Smooth muscle cell (in vitro differentiated cells): ENCODE measurements around the gene ADRB1. TPM values are rescaled to one million over a fixed set of nuclear protein-coding genes. Genes with fewer than 3 reads are reported as not detected.

Experiments
- DNase-seq: peaks from one replicate; lab custom pipeline; 2025; ENCODE audit not compliant: unreplicated experiment; lab: John Stamatoyannopoulos, UW
- H2AFZ ChIP-seq: fragments of 200-600 bp; sonication (generic); 2 replicates; pipeline ENCODE4 v1.6.0; 2016; ENCODE audit warnings: antibody characterized with exemption, low read depth, mild to moderate bottlenecking
- H3F3A ChIP-seq: fragments of 200-600 bp; sonication (generic); 2 replicates; pipeline ENCODE4 v1.6.0; 2017; ENCODE audit warnings: antibody characterized with exemption, low read depth
- H3K27ac ChIP-seq: fragments of 200-600 bp; sonication (generic); 2 replicates; pipeline ENCODE4 v1.5.1; 2016; ENCODE audit warnings: low read depth, mild to moderate bottlenecking
- H3K27me3 ChIP-seq: fragments of 200-600 bp; sonication (generic); 2 replicates; pipeline ENCODE4 v1.6.1; 2016; ENCODE audit warnings: low read depth, mild to moderate bottlenecking
- H3K36me3 ChIP-seq: fragments of 200-600 bp; sonication (generic); 2 replicates; pipeline ENCODE4 v1.5.1; 2016; ENCODE audit warnings: low read depth
- H3K4me1 ChIP-seq: fragments of 200-600 bp; sonication (generic); 2 replicates; pipeline ENCODE4 v1.5.1; 2016; ENCODE audit warnings: low read depth
- H3K4me2 ChIP-seq: fragments of 200-600 bp; sonication (generic); 2 replicates; pipeline ENCODE4 v1.6.0; 2016; ENCODE audit warnings: mild to moderate bottlenecking
- H3K4me3 ChIP-seq: fragments of 200-600 bp; sonication (generic); 2 replicates; pipeline ENCODE4 v1.5.1; 2016; ENCODE audit warnings: mild to moderate bottlenecking
- H3K79me2 ChIP-seq: fragments of 200-600 bp; sonication (generic); 2 replicates; pipeline ENCODE4 v1.6.0; 2016; ENCODE audit warnings: low read depth, mild to moderate bottlenecking
- H3K9ac ChIP-seq: fragments of 200-600 bp; sonication (generic); 2 replicates; pipeline ENCODE4 v1.6.0; 2016; ENCODE audit warnings: low read depth
- H3K9me3 ChIP-seq: fragments of 200-600 bp; sonication (generic); replicated peaks from 2 replicates; pipeline ENCODE4 v1.5.1; 2016; ENCODE audit warnings: low read depth
- H4K20me1 ChIP-seq: fragments of 200-600 bp; sonication (generic); 2 replicates; pipeline ENCODE4 v1.6.0; 2016; ENCODE audit warnings: low read depth
- CTCF ChIP-seq: fragments of 200-600 bp; sonication (generic); IDR thresholded peaks from 2 replicates; pipeline ENCODE4 v1.5.1; 2017; ENCODE audit warnings: borderline replicate concordance, mild to moderate bottlenecking, antibody characterized with exemption; ENCODE audit not compliant: insufficient read depth, poor library complexity, severe bottlenecking
- WGBS: methylation state at CpG from one replicate; pipeline ENCODE4 v1.1.7; 2016; ENCODE audit warnings: low lambda C conversion rate; 5-methylcytosine and 5-hydroxymethylcytosine counted together
- polyA plus RNA-seq: library from polyadenylated mRNA; unstranded; fragments of >200 nt; fragmentation: Nextera tagmentation; extraction: Ambion mirVana; gene quantifications from 2 replicates; pipeline ENCODE4 v1.2.1, GENCODE V29; 2016
- total RNA-seq: library from RNA; depleted of rRNA; stranded (reverse); fragments of >200 nt; gene quantifications from 2 replicates; pipeline ENCODE4 v1.2.3, GENCODE V29; 2014

Gene ADRB1
- total and polyA plus RNA-seq, 2 experiments from 2014 or later = not detected

DNA sequence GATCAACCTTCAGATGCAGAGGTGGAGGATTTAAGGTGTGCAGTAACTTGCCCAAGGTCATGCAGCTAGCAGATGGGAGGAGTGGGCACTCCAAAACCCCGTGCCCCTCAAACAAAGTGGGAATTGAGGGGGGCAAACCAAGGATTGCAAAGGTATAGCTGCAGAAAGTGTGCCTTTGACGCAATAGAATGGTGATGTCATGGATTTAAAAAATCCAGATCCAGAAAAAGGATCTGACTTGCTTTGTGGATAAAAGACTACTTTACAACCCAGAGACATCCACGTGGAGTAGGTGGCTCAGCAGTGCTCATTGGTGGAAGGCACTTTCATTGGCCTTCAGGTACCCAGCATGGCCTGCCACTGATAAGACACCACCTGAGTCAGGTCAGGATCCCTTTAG lies 15.7 kb upstream of the ADRB1 start:
- H3K36me3 ChIP-seq = no peaks in the 10 kb centered on the region
- no peak overlapping the region for H2AFZ ChIP-seq
- H3F3A ChIP-seq = no peaks in the 10 kb centered on the region
- no peaks in the 10 kb centered on the region for H4K20me1 ChIP-seq
- peaks cover 6% of the 10 kb centered on the region for H3K4me1 ChIP-seq
- H3K4me2 ChIP-seq = no peak overlapping the region
- H3K27me3 ChIP-seq = peaks cover 7% of the 10 kb centered on the region
- WGBS = 83% methylated on average over 3 of the region's 3 CpGs
- H3K79me2 ChIP-seq = no peaks in the 10 kb centered on the region
- no peak for DNase-seq
- no peaks in the 10 kb centered on the region for H3K9me3 ChIP-seq
- H3K9ac ChIP-seq = no peak overlapping the region
- H3K4me3 ChIP-seq = no peak overlapping the region
- H3K27ac ChIP-seq = no peak overlapping the region
- no peak for TF ChIP-seq CTCF

GRCh38 chr10:114028425-114028824 lies 15.2 kb upstream of the ADRB1 start:
- Histone ChIP-seq H3K4me1 (peaks cover 6% of the 10 kb centered on the region), H4K20me1 (no peaks in the 10 kb centered on the region), H3F3A (no peaks in the 10 kb centered on the region), H3K36me3 (no peaks in the 10 kb centered on the region), H3K27ac (no peak overlapping the region), H3K9me3 (no peaks in the 10 kb centered on the region), H2AFZ (no peak overlapping the region), H3K79me2 (no peaks in the 10 kb centered on the region), H3K4me3 (no peak overlapping the region), H3K9ac (no peak overlapping the region), H3K27me3 (peaks cover 7% of the 10 kb centered on the region), H3K4me2 (no peak overlapping the region)
- DNase-seq = no peak
- no peak for TF ChIP-seq CTCF
- 95% methylated on average over 4 of the region's 4 CpGs for WGBS

DNA sequence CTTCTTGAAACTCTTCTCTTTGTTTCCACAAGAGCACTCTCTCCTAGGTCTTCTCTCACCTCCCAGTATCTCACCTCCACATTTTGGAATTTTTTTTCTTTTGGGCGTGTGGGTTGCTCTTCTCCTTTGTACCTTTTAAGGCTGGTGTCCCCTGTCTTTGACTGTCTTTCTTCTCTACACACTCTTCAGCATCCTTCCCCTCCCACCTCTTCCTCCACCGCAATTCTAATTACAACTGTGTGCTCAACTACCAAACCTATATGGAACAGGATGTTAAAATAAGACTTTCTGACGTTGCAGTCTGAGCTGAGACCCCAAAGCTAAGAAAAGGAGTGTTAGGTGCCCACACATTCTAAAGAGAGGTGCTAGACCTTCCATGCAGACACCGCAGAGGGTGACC lies 14.0 kb upstream of the ADRB1 start:
- Histone ChIP-seq H2AFZ (no peak overlapping the region), H3K9ac (no peak overlapping the region), H3K27me3 (peaks cover 7% of the 10 kb centered on the region), H3K4me3 (no peak overlapping the region), H3F3A (no peaks in the 10 kb centered on the region), H4K20me1 (no peaks in the 10 kb centered on the region), H3K79me2 (no peaks in the 10 kb centered on the region), H3K4me1 (peaks cover 6% of the 10 kb centered on the region), H3K9me3 (no peaks in the 10 kb centered on the region), H3K36me3 (no peaks in the 10 kb centered on the region), H3K27ac (no peak overlapping the region), H3K4me2 (no peak overlapping the region)
- TF ChIP-seq CTCF = no peak
- 94% methylated on average over 4 of the region's 4 CpGs for WGBS
- DNase-seq = no peak

- H3K27me3 ChIP-seq = peaks cover 7% of the 10 kb centered on the region
- TF ChIP-seq CTCF = no peak
- no peaks in the 10 kb centered on the region for H3K79me2 ChIP-seq
- H2AFZ ChIP-seq = no peak overlapping the region
- no peak overlapping the region for H3K27ac ChIP-seq
- no peak overlapping the region for H3K4me2 ChIP-seq
- 84% methylated on average over 6 of the region's 6 CpGs for WGBS
- no peak overlapping the region for H3K4me3 ChIP-seq
- H4K20me1 ChIP-seq = no peaks in the 10 kb centered on the region
- H3K9me3 ChIP-seq = no peaks in the 10 kb centered on the region
- H3F3A ChIP-seq = no peaks in the 10 kb centered on the region
- H3K9ac ChIP-seq = no peak overlapping the region
- peaks cover 6% of the 10 kb centered on the region for H3K4me1 ChIP-seq
- DNase-seq = no peak
- H3K36me3 ChIP-seq = no peaks in the 10 kb centered on the region
These were observed 13.5 kb upstream of the ADRB1 start for GRCh38 chr10:114030140-114030539.
